NCI-H526 treated with DMSO at 0.1 percent for 48 hours (cell line): ENCODE measurements around the gene CSK.

ENCODE experiments used
- DNase-seq: peaks from one replicate; lab custom pipeline; 2025; lab: John Stamatoyannopoulos, UW

The CSK gene

GRCh38 chr15:74801311-74801997, 19.6 kb downstream of the CSK start:
- DNase-seq: no peak

GRCh38 chr15:74802290-74802689, 20.4 kb downstream of the CSK start:
- no peak for DNase-seq

- no peak for DNase-seq
Observed at GRCh38 chr15:74802862-74803447, 21.1 kb downstream of the CSK start.

GRCh38 chr15:74804935-74805334, 23.1 kb downstream of the CSK start:
- DNase-seq: no peak

- no peak for DNase-seq
Observed at GRCh38 chr15:74807282-74807681, 25.4 kb downstream of the CSK start.

- DNase-seq: no peak
Observed at GRCh38 chr15:74808078-74808839, 26.4 kb downstream of the CSK start.

GRCh38 chr15:74808840-74809229, 27.0 kb downstream of the CSK start:
- no peak for DNase-seq

- no peak for DNase-seq
Observed at GRCh38 chr15:74809242-74809641, 27.4 kb downstream of the CSK start.

GRCh38 chr15:74809956-74810355, 28.1 kb downstream of the CSK start:
- no peak for DNase-seq

GRCh38 chr15:74812533-74812932, 30.7 kb downstream of the CSK start, which contains the start of gene LMAN1L:
Gene LMAN1L, plus strand, starts transcription at chr15:74812835. Its CDS starts 20 bp downstream, at chr15:74812855.
- DNase-seq: no peak

GRCh38 chr15:74815121-74815934, 33.4 kb downstream of the CSK start:
- no peak for DNase-seq

- no peak for DNase-seq
Observed at GRCh38 chr15:74815961-74816360, 34.1 kb downstream of the CSK start.

- no peak for DNase-seq
Observed at GRCh38 chr15:74816624-74817369, 34.9 kb downstream of the CSK start.

GRCh38 chr15:74817370-74817737, 35.5 kb downstream of the CSK start:
- no peak for DNase-seq

- no peak for DNase-seq
Observed at GRCh38 chr15:74820056-74820455, 38.2 kb downstream of the CSK start.

GRCh38 chr15:74821091-74821789, 39.4 kb downstream of the CSK start:
- DNase-seq: peak; percentile 98

- no peak for DNase-seq
Observed at GRCh38 chr15:74821790-74822158, 39.9 kb downstream of the CSK start.

- DNase-seq: no peak
Observed at GRCh38 chr15:74822233-74822632, 40.4 kb downstream of the CSK start.

GRCh38 chr15:74823324-74823723, 41.4 kb downstream of the CSK start:
- DNase-seq: no peak

GRCh38 chr15:74824976-74825375, 43.1 kb downstream of the CSK start:
- no peak for DNase-seq

- no peak for DNase-seq
Observed at GRCh38 chr15:74825866-74826265, 44.0 kb downstream of the CSK start.
